HG02943 (cell line): Measurements from ENCODE around the gene GNAS.

Source experiments
- ATAC-seq: cut with Tn5 transposase; IDR thresholded peaks from one replicate; pipeline ENCODE4 v1.9.1; 2021; ENCODE audit warnings: mild to moderate bottlenecking, low read depth, moderate library complexity; ENCODE audit not compliant: unreplicated experiment

GNAS gene

DNA sequence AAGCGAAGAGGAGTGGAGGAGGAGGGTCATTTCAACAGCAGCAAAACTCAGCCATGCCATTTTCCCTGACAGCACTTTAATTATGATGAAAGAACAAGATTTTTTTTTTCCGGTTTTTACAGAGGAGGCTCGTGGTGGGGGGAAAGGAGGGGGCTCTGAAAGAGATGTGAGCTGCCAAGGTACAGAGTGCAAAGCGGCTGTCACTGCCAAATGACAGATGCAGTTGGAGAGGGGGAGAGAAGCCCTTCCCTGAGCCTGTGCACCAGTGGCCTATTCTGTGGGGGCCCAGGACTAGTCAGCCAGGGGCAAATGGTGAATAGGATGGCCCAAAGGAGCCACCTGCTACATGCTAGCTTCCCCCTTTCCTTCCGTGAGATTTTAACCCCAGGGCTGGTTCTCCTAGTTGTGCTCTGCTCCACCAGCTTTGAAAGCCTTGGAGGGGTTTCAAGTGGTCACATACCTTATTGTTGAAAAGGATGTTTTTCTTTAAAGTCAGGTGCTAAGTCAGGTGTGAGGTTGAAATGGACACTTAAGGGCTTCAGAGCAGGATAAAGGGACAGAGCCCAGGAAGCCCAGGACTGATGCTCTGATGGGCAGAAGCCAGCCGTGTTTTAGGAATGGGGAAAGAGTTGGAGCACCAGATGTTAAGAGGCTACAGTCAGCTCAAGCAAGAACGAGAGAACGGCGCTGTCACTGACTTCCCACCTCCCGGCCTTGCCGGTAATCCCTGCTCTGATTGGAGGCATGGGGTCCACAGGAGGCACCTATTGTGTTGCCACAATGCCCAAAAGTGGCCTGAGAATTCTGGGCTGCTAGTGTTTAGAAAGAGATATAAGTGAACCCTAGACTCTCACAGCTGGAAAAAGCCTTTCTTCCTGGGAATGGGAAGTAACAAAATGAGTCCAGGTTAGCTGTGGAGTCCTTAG, 24.8 kb downstream of the GNAS start:
- ATAC-seq = no peak

- no peak for ATAC-seq
Measured at GRCh38 chr20:58877976-58878360, 25.5 kb downstream of the GNAS start.

DNA sequence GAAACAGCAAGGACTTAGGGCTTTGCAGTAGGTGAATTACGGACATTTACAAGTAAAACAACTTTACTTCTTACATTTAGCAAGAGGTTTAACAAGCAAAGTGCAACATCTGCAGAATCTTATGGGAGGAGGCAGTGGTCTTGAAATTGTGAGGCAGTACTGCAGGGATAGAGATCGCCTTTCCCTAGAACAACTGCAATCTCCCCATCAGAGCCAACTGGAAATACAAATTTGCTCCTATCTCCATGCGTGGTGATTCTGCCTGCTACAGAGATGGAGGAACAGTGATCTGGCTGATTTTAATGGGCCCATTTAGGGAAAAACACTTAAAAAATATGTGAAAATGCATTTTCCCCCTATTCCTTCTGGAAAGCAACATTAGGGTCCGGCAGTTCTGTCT, 25.9 kb downstream of the GNAS start:
- ATAC-seq = no peak

GRCh38 chr20:58880441-58880840, 27.9 kb downstream of the GNAS start:
- no peak for ATAC-seq

- no peak for ATAC-seq
Measured at GRCh38 chr20:58880994-58881752, 28.7 kb downstream of the GNAS start.

- ATAC-seq = no peak
Measured at GRCh38 chr20:58882704-58883089, 30.2 kb downstream of the GNAS start.

DNA sequence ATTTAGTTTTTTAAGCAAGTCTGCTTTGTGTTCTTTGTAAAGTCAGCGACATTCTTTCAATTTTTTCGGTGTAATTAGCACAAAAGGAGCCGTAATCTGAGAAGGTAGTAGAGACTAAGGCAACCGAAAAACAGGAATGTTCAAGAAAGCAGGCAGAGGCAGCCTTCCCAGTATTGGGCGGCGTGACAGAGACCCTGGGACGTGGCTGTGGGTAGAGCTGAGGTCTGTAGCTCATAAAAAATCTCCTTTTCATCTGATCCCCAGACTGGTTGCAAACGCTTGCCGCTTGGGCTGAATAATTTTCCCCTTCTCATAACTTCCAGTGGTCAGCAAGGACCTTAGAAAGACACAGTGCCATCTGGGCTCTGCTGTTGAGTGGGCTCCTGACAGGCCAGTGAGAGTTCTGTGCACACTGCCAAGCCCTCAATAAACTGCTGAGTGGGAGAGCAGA, 30.8 kb downstream of the GNAS start:
- no peak for ATAC-seq

- ATAC-seq = no peak
Measured at GRCh38 chr20:58884966-58885365, 32.5 kb downstream of the GNAS start.

- ATAC-seq = no peak
Measured at GRCh38 chr20:58886546-58886945, 34.0 kb downstream of the GNAS start.

DNA sequence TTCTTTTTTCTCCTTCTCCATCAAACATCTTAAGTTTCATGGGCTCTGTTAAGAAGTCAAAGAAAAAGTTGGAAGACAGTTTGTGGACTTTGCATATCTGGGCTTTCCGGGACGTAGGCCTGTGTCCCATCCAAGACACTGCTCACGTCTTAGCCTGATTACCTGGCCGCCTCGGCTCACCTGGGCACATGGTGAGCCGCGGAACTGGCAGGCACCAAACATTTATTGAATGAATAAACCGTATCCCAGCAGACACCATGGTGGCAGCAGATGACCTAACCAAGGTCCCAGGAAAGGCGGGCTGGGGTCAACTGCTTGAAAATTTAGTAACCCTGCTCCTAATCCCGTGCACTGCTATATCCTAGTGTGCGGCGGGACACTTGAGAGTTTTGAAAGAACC, 35.6 kb downstream of the GNAS start:
- ATAC-seq = no peak

DNA sequence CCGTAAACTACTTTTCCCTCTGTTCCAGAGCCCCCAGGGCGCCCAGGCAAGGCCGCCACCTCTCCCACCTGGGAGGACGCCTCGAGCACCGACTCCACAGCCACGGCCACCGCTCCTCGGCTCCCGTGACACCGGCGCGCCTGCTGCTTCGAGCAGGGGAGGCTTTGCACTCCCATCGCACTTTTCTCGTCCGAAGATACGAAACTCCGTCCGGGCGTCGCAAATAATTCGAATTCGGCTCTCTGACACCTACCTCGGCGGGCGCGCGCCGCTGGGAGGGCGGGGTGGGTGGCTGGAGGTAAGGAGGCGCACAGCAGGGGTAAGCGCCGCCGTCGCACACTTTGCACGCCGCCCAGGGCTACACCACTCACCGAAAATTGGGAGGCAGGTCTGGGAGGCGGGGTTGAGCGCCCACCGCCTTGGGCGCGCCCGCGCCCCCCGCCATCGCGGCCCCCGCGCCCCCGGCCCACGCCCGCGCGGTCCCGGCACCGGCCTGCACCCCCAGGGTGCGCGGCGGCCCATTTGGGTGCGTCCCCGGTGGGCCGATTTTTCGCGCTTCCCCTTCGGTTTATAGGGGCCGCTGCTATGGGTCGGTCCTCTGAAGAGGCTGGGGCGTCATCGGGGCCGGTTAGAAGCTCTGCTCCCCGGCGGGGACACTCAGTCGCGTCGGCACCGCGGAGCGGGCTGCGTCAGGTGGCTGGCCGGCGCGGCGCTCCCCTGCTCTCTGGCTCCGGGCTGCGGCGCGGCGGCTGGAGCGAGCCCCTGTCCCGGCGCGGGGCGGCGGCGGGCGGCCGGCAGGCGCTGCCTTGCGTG, 36.2 kb downstream of the GNAS start:
- ATAC-seq = no peak

GRCh38 chr20:58889334-58889760, 36.8 kb downstream of the GNAS start:
- ATAC-seq = no peak

DNA sequence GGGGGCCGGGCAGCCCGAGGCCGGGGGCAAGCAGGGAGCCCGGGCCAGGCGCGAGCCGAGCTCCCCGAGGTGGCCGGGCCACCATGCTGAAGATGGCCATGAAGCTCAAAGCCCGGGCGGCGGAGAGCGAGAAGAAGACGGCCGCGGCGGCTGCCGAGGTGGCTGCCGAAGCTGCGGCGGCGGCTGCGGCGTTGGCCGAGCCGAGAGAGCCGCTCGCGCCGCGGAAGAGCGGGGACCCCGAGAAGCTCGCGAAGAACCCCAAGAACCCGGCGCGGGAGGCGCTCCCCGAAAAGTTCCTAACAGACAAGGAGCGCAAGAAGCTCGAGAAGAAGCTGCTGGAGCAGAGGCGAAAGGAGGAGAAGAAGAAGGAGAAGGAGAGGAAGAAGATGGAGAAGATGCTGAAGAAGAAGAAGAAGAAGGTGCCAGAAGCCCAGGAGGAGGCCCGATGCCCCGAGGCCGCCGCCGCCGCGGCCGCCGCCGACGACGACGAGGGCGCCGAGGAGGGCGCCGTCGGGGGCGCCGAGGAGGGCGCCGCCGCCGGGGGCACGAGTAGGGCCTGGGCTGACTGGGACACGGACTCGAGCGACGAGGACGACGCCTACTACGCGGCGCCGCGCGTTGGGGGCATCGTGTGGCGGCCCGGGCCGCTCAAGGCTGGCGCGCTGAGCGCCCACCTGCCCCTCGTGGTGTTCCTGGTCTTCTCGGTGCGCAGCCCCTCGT, 37.4 kb downstream of the GNAS start:
- no peak for ATAC-seq

GRCh38 chr20:58890518-58891085, 38.1 kb downstream of the GNAS start:
- ATAC-seq = no peak

GRCh38 chr20:58891086-58891717, 38.7 kb downstream of the GNAS start:
- no peak for ATAC-seq

- no peak for ATAC-seq
Measured at GRCh38 chr20:58891718-58892140, 39.2 kb downstream of the GNAS start.

DNA sequence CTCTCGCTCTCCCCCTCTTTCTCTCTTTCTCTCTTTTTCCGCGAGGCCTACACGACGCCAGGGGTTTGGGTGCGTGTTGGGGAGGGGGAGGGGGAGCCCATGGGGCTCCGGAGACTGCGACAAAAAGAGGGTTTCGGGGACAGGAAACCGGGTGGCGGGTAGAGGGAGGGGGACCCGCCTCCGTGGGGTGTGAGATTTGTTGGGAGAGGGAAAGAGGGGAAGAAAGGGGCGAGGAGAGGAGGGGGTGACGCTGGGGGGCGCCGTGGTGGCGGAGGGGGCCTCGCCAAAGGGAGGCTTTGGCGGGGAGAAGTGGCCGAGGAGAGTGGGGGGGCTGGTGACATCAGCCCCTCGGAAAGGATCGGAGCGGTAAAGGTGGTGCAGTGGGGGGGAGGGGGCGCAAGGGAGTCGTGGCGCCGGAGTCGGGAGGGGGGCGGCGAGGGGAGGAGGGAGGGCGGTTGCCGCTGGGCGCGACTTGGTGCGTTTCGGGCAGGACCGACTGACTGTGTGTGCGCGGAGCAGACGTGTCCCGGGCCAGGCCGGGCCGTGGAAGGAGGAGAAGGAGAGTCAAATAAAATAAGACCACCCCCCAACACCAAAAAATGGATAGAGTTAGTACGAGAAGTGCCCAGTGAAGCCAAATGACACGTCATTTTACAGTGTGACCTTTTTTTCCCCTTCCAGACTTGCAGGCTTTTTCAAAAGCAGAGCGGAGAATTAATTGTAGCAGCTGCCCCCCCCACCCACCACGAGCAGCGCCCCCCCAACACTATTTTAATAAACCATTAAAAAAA, 39.8 kb downstream of the GNAS start:
- ATAC-seq = no peak

GRCh38 chr20:58892932-58893224, 40.4 kb downstream of the GNAS start:
- ATAC-seq = no peak
